HL-60 (cell line): ENCODE results near the gene WT1.
A peak's percentile ranks its signal among the peaks of the same experiment; 100 is the strongest.

Experiments used
- DNase-seq, 2 experiments: peaks; one replicate each; pipeline ENCODE4 v3.0.0-alpha.2; 2010 to 2020; ENCODE audit warnings: low read depth in 1 of 2, low spot score in 1 of 2
- H3K27ac ChIP-seq: fragments of 250-450 bp; sonication (Bioruptor Pico); replicated peaks from 2 replicates; pipeline ENCODE4 v1.5.1; 2020; ENCODE audit warnings: mild to moderate bottlenecking, moderate library complexity
- H3K27me3 ChIP-seq: fragments of 250-450 bp; sonication (Bioruptor Pico); 2 replicates; pipeline ENCODE4 v1.5.1; 2021; ENCODE audit warnings: mild to moderate bottlenecking, moderate library complexity; ENCODE audit not compliant: insufficient read depth, poor library complexity, severe bottlenecking
- H3K4me3 ChIP-seq: replicated peaks from 2 replicates; pipeline ENCODE4 v1.5.1; 2011; ENCODE audit warnings: mild to moderate bottlenecking, control low read depth, low read length; ENCODE audit not compliant: insufficient read depth
- CTCF ChIP-seq: IDR thresholded peaks from one replicate; pipeline ENCODE4 v1.5.1; 2011; ENCODE audit warnings: low read length, control low read depth, inconsistent platforms; ENCODE audit not compliant: insufficient read depth
- GABPA ChIP-seq: IDR thresholded peaks from 2 replicates; pipeline ENCODE4 v1.6.1; 2012; ENCODE audit warnings: low read depth
- POLR2AphosphoS5 ChIP-seq: IDR thresholded peaks from 2 replicates; pipeline ENCODE4 v1.6.1; 2012; ENCODE audit warnings: low read depth
- REST ChIP-seq: IDR thresholded peaks from 2 replicates; pipeline ENCODE4 v1.6.1; 2012; ENCODE audit warnings: low read depth; ENCODE audit not compliant: insufficient replicate concordance
- SPI1 ChIP-seq: IDR thresholded peaks from 2 replicates; pipeline ENCODE4 v1.6.1; 2012; ENCODE audit warnings: low read depth, mild to moderate bottlenecking, borderline replicate concordance

The WT1 gene

GRCh38 chr11:32450372-32450771 lies 15.0 kb upstream of the WT1 start:
- DNase-seq, result no peak
- Histone ChIP-seq H3K27me3 (no peaks in the 10 kb centered on the region), H3K27ac (no peak overlapping the region), H3K4me3 (no peak overlapping the region)
- TF ChIP-seq SPI1, result no peak
- no peak for TF ChIP-seq CTCF
- no peak for TF ChIP-seq REST
- TF ChIP-seq POLR2AphosphoS5, result no peak
- TF ChIP-seq GABPA, result no peak

GRCh38 chr11:32448232-32448631 lies 12.9 kb upstream of the WT1 start:
- TF ChIP-seq CTCF, result peak; percentile 20
- TF ChIP-seq SPI1, result no peak
- Histone ChIP-seq H3K27me3 (no peaks in the 10 kb centered on the region), H3K4me3 (no peak overlapping the region), H3K27ac (no peak overlapping the region)
- DNase-seq, result peak in 1 of 2 experiments; percentile 60

- TF ChIP-seq POLR2AphosphoS5 (no peak), SPI1 (no peak), CTCF (no peak), REST (no peak)
- no peak for DNase-seq
- Histone ChIP-seq H3K27ac (no peak overlapping the region), H3K27me3 (no peaks in the 10 kb centered on the region), H3K4me3 (no peak overlapping the region)
Observed at GRCh38 chr11:32447252-32447651, 11.9 kb upstream of the WT1 start.

GRCh38 chr11:32446227-32446626 lies 10.9 kb upstream of the WT1 start:
- H3K4me3 ChIP-seq, result no peak overlapping the region
- no peaks in the 10 kb centered on the region for H3K27me3 ChIP-seq
- TF ChIP-seq SPI1 (no peak), POLR2AphosphoS5 (no peak), GABPA (no peak), REST (no peak), CTCF (no peak)
- no peak overlapping the region for H3K27ac ChIP-seq
- no peak for DNase-seq
